Type B pancreatic cell (in vitro differentiated cells): ENCODE data around the gene PSG5. TPM values are rescaled to one million over a fixed set of nuclear protein-coding genes. Genes with fewer than 3 reads are reported as not detected.
"Not testable (repeated sequence)": the region's sequence is repeated elsewhere in the genome, so short reads cannot be mapped to it uniquely, and the experiment has no call there.

ENCODE experiments used
- DNase-seq: peaks from one replicate; pipeline ENCODE4 v3.0.0; 2021; ENCODE audit warnings: mixed read lengths; ENCODE audit not compliant: unreplicated experiment; ENCODE audit errors: extremely low spot score
- H3K27ac Mint-ChIP-seq: 2 replicates; pipeline ENCODE4 v1.8.0; 2021; ENCODE audit warnings: mild to moderate bottlenecking, mixed read lengths
- H3K27me3 Mint-ChIP-seq: 2 replicates; pipeline ENCODE4 v1.8.0; 2021; ENCODE audit warnings: mixed read lengths
- H3K36me3 Mint-ChIP-seq: 2 replicates; pipeline ENCODE4 v1.8.0; 2021; ENCODE audit warnings: mixed read lengths
- H3K4me1 Mint-ChIP-seq: one replicate; pipeline ENCODE4 v1.8.0; 2021; ENCODE audit warnings: mixed read lengths; ENCODE audit not compliant: unreplicated experiment
- H3K4me3 Mint-ChIP-seq: 2 replicates; pipeline ENCODE4 v1.8.0; 2021; ENCODE audit warnings: mild to moderate bottlenecking, mixed read lengths
- H3K9me3 Mint-ChIP-seq: 2 replicates; pipeline ENCODE4 v1.8.0; 2021; ENCODE audit warnings: mixed read lengths
- CTCF ChIP-seq: fragments of 200-600 bp; sonication (generic); conservative IDR thresholded peaks from 2 replicates; pipeline ENCODE4 v1.5.0; 2021; ENCODE audit warnings: antibody characterized with exemption, mild to moderate bottlenecking
- total RNA-seq: library from RNA; stranded (reverse); gene quantifications from 2 replicates; pipeline ENCODE4 v1.2.1, GENCODE V29; 2021; ENCODE audit warnings: low replicate concordance

PSG5 gene
- total RNA-seq, 1 donor from 2014 or later: not detected

- no peak for TF ChIP-seq CTCF
- Mint-ChIP-seq H3K27me3 (no peaks in the 10 kb centered on the region), H3K27ac (no peak overlapping the region), H3K36me3 (no peaks in the 10 kb centered on the region), H3K9me3 (no peaks in the 10 kb centered on the region), H3K4me1 (no peaks in the 10 kb centered on the region), H3K4me3 (no peak overlapping the region)
- DNase-seq: no peak
These were observed 53.6 kb downstream of the PSG5 start for GRCh38 chr19:43132696-43133095.

GRCh38 chr19:43131281-43131842 is 55.0 kb downstream of the PSG5 start:
- not testable (repeated sequence) for H3K27ac Mint-ChIP-seq, H3K27me3 Mint-ChIP-seq, H3K36me3 Mint-ChIP-seq, H3K4me1 Mint-ChIP-seq, H3K4me3 Mint-ChIP-seq, H3K9me3 Mint-ChIP-seq, DNase-seq

GRCh38 chr19:43129197-43129596 is 57.1 kb downstream of the PSG5 start:
- not testable (repeated sequence) for H3K9me3 Mint-ChIP-seq, H3K36me3 Mint-ChIP-seq, H3K4me1 Mint-ChIP-seq, H3K4me3 Mint-ChIP-seq, H3K27me3 Mint-ChIP-seq, DNase-seq, H3K27ac Mint-ChIP-seq

GRCh38 chr19:43127336-43127735 is 59.0 kb downstream of the PSG5 start:
- not testable (repeated sequence) for H3K9me3 Mint-ChIP-seq, H3K4me1 Mint-ChIP-seq, H3K27me3 Mint-ChIP-seq

GRCh38 chr19:43126720-43127119 is 59.6 kb downstream of the PSG5 start:
- H3K27ac Mint-ChIP-seq: no peak overlapping the region
- H3K9me3 Mint-ChIP-seq: peaks cover 4% of the 10 kb centered on the region
- H3K27me3 Mint-ChIP-seq: no peaks in the 10 kb centered on the region

More at GRCh38 chr19:43127336-43127735, 59.0 kb downstream of the PSG5 start:
- H3K4me3 Mint-ChIP-seq, DNase-seq, H3K27ac Mint-ChIP-seq, H3K36me3 Mint-ChIP-seq: not testable (repeated sequence)

GRCh38 chr19:43124360-43124759 is 62.0 kb downstream of the PSG5 start:
- no peak for TF ChIP-seq CTCF
- H3K9me3 Mint-ChIP-seq: peaks cover 4% of the 10 kb centered on the region
- H3K4me3 Mint-ChIP-seq: no peak overlapping the region
- H3K27me3 Mint-ChIP-seq: no peaks in the 10 kb centered on the region
- H3K27ac Mint-ChIP-seq: no peak overlapping the region
- no peak for DNase-seq
- H3K36me3 Mint-ChIP-seq: no peaks in the 10 kb centered on the region
- no peaks in the 10 kb centered on the region for H3K4me1 Mint-ChIP-seq

More at GRCh38 chr19:43126720-43127119, 59.6 kb downstream of the PSG5 start:
- Mint-ChIP-seq H3K36me3 (no peaks in the 10 kb centered on the region), H3K4me1 (no peaks in the 10 kb centered on the region), H3K4me3 (no peak overlapping the region)
- DNase-seq: no peak
- no peak for TF ChIP-seq CTCF

GRCh38 chr19:43120433-43121026 is 65.8 kb downstream of the PSG5 start:
- H3K4me1 Mint-ChIP-seq, H3K36me3 Mint-ChIP-seq, H3K27ac Mint-ChIP-seq, H3K4me3 Mint-ChIP-seq, DNase-seq, H3K27me3 Mint-ChIP-seq, H3K9me3 Mint-ChIP-seq: not testable (repeated sequence)

- H3K4me1 Mint-ChIP-seq, H3K27me3 Mint-ChIP-seq, H3K27ac Mint-ChIP-seq, H3K36me3 Mint-ChIP-seq, H3K4me3 Mint-ChIP-seq, H3K9me3 Mint-ChIP-seq, DNase-seq: not testable (repeated sequence)
These were observed 66.8 kb downstream of the PSG5 start for GRCh38 chr19:43119526-43119925.

Other genes starting within 250 kb of the PSG5 start
- gene PSG7, start 249.3 kb downstream of the PSG5 start, total RNA-seq: not detected in 2 replicates
- not detected in 2 replicates for gene PSG11, start 160.1 kb downstream of the PSG5 start, total RNA-seq
- not detected in 2 replicates for gene PSG2, start 103.8 kb downstream of the PSG5 start, total RNA-seq
- gene PSG4, start 19.1 kb upstream of the PSG5 start, total RNA-seq: not detected in 2 replicates
- gene PSG9, start 83.0 kb upstream of the PSG5 start, total RNA-seq: not detected in 2 replicates
- gene CD177, start 167.2 kb upstream of the PSG5 start, total RNA-seq: 0.29 TPM in 1 of 2 replicates, not detected in the other
- not detected in 2 replicates for gene TEX101, start 228.4 kb upstream of the PSG5 start, total RNA-seq